ENCODE results near the gene ADCK1.

- TF ChIP-seq CTCF (IDR thresholded peaks at IDR 0.05) (no peak), POLR2A (IDR thresholded peaks at IDR 0.05) (no peak)
These were observed 176.7 kb downstream of the ADCK1 start for GRCh38 chr14:77976591-77976990.
